Measurements from ENCODE around the gene CPNE7.
"Not testable (repeated sequence)": the region's sequence is repeated elsewhere in the genome, so short reads cannot be mapped to it uniquely, and the experiment has no call there.

The CPNE7 gene

DNA sequence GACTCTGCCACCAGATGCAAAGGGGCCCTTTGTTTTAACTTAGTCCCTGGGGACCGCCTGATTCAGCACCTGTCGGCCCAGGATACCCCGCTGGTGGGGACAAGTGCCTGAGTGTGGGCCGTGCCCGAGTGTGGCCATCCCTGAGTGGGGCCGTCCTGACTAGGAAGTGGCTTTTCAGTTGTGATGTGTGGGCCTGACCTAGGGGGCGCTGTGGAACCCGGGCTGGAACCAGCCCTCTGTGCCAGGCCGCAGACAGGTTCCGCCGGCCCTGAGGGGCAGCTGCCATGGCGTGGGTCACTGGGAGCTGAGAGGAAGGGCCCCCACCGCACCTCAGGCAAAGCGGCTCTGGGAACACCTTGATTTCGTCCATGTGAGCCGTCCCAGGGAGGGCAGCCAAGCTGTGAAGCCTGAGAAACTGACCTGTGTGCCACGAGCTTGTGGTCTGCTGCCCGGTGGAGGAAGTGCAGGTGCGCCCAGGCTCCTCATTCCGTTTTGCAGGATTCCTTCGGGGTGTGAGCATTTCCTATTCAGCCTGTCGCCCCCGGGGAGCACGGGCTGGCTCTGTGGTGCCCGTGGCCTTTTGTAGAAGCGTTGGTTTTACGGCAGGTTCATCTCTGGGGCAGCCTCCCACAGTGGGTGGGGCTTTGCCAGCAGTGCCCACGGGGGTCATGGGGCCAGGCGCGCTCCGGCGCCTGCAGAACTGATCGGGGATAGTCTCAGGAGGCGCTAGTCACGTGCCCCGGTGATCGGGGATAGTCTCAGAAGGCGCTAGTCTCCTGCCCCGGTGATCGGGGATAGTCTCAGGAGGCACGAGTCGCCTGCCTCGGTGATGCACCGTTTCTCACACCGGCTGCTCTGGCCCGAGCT is 9.8 kb upstream of the CPNE7 start:
- DNase-seq (ENCODE audit: low read depth, low spot score), result no peak

DNA sequence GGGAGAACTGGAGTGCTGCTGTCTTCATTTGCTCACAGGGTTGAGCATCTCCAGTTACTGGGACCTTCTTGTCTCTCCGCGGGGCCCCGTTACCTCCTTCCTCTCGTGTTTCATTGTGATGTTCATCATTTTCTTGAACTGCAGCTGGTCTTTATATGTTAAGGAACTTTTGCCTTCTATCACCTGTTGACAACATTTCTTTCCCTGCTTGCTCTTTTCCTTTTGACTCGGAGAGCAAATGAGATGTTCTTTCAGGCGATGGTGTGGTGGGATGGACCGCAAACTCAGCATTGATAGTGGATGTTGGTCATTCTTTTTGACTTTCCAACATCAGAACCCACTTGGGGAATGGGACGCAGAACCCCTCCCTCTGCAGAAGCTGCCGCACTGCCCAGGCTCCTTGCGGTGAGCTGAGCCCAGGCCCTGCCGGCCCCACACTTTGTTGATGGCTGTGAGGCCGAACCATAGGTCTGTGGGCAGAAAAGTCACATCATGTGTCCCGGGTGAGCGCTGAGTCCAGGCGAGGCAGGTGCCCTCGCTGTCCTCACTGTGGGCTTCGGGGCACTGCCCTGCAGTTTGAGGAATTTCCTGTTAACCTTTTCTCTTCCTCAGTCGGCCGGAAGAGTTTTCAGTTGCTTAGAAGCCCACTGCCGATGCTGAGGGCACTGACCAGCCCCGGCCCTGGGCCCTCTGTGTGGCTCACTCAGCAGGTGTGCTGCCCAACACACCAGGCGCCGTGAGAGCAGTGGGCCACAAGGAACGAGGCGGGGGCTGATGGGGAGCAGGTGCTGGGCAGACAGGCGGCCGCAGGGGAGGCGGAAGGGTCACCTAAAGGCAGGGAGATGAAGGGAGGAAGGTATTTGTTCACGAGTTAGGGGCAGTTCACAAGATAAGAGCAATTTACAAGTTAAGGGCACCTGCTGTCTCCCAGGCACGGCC is 7.6 kb upstream of the CPNE7 start:
- DNase-seq (ENCODE audit: low read depth, low spot score), result no peak

DNA sequence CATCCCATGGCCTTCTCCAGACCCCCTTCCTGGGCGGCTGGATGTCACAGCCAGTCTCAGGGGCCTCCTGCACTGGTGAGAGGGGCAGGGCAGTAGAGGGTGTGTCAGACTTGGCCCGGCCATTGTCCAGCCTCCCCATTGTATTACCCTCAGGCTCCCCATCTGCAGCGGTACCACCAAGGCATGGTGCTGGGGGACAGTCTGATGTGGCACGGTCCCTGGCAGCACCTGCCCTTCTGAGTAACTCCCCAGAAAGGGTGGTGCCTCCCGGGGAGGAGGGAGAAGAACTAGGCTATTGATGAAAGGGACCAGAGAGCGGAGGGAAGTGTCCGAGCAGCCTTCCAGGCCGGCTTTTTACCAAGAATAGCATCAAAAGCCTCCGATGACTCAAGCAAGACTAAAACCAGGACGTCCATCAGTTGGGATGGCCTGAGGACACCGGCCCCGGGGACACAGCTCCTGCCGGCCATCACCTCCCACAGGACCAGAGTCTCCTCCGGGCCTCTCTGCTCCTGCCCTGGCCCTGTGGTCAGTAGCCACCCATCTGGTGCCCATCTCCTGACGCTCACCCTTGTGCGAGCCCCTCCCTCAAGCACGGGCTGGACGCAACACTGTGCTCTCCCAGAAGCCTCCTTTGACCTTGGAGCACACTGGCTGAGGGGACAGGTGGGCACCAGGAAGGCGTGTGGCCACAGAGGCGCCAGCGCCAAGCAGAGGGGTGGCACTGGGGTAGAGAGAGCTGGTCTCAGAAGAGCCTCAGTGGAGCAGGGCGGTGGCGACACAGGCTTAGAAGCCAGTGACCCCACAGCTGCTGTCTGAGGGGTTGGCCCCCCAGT is 5.8 kb upstream of the CPNE7 start:
- no peak for DNase-seq (ENCODE audit: low read depth, low spot score)

DNA sequence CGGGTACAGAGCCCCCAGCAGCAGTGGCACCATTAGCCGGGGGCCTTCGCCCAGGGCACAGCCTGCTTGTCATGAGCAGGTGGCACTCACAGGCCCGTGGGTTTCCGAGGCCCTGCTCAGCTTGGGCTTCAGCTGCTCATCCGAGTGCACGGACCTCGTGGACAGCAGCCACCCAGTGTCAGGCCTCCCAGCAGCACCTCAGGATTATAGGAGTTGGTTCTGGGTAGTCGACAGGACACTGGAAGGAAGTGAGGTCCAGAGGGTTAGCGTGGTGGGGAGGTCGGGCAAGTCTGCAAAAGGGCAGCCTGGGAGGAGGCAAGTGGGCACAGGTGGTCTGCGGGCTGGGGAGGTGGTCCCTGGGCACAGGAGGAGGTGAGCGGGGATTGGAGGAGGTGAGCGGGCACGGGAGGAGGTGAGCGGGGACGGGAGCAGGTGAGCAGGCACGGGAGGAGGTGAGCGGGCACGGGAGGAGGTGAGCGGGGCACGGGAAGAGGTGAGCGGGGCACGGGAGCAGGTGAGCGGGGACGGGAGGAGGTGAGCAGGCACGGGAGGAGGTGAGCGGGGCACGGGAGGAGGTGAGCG is 5.1 kb upstream of the CPNE7 start:
- DNase-seq (ENCODE audit: low read depth, low spot score), result no peak

DNA sequence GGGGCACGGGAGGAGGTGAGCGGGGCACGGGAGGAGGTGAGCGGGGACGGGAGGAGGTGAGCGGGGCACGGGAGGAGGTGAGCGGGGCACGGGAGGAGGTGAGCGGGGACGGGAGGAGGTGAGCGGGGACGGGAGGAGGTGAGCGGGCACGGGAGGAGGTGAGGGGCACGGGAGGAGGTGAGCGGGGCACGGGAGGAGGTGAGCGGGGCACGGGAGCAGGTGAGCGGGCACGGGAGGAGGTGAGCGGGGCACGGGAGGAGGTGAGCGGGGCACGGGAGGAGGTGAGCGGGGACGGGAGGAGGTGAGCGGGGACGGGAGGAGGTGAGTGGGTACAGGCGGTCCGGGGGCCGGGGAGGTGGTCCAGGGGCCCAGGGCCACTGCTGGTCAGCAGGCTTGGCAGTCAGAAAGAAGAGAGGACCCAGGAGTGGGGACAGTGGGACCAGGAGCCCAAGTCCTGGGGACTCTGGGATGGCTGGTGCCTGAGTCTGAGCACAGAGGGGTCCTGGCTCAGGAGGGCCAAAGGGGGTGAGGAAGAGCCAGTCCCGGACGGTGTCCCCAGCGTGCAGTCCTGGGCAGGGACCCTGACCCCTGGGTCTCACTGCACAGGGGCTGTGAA is 4.5 kb upstream of the CPNE7 start:
- not testable (repeated sequence) for DNase-seq (ENCODE audit: low read depth, low spot score)

DNA sequence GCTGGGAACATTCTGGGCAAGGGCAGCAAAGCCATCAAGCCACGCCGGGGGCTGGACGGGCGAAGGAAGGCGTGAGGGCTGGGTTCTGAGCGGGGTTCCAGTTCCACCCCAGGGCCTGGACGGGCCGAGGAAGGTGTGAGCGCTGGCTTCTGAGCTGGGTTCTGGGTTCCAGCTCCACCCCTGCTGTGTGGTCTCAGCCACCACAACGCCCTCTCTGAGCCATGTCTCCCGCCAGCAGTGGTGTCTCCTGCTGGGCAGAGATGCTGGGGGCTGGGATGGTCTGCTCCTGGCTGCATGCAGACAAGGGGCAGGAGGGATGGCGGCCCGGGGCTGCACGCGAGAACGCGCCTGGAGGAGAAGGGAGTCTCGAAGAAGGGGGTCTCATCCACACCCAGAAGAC is 3.9 kb upstream of the CPNE7 start:
- DNase-seq (ENCODE audit: low read depth, low spot score), result no peak

DNA sequence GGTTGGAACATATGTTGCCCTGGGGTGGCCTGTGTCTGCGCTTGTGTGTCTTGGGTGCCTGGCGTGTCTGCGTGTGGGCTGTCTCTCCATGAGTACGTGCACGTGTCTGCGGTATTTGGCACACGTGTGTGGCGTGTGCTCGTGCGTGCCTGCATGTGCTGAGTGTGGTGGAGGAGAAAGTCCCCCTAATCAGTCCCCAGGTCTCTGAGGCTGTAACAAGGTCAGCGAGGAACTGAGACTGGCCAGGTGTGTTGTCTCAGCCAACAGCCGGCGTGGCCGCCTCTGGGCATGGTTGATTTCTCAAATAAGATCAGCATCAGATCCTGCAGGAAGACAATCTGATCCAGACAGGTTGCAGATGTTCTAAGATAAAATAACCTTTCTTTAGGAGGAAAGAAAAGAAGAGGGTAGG is 3.5 kb upstream of the CPNE7 start:
- no peak for DNase-seq (ENCODE audit: low read depth, low spot score)

DNA sequence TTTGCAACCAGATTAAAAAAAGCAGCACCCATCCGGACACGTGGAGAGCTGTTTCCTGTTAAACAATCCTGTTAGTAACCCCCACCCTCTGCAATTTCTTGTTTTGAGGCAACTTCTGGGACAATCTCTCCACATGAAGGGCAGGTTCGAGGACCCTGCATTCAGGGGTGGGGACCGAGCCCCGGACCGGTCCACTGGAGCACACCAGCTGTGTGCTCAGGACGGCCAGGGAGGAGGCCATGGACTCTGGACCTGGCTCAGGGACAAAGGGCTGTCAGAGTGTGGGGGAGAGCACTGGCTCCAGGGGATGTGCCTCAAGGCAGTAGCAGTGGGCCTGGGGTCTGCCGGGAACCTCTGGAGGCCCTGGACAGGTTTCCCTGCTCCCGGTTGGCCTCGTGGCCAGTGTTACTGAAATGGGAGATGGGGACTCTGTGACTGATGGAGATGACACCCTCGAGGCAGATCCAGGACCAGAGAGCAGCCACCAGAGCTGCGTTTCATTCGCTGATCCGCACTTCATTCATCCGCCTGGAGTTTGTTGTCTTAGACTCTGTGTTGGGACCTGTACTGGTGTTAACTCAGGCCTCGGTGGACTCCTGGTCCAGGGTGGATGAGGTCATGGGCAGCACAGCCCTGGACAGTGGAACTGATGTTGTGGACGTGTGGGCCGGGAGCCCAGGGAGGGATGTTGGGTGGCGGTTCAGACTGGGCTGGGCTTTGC is 2.9 kb upstream of the CPNE7 start:
- no peak for DNase-seq (ENCODE audit: low read depth, low spot score)

DNA sequence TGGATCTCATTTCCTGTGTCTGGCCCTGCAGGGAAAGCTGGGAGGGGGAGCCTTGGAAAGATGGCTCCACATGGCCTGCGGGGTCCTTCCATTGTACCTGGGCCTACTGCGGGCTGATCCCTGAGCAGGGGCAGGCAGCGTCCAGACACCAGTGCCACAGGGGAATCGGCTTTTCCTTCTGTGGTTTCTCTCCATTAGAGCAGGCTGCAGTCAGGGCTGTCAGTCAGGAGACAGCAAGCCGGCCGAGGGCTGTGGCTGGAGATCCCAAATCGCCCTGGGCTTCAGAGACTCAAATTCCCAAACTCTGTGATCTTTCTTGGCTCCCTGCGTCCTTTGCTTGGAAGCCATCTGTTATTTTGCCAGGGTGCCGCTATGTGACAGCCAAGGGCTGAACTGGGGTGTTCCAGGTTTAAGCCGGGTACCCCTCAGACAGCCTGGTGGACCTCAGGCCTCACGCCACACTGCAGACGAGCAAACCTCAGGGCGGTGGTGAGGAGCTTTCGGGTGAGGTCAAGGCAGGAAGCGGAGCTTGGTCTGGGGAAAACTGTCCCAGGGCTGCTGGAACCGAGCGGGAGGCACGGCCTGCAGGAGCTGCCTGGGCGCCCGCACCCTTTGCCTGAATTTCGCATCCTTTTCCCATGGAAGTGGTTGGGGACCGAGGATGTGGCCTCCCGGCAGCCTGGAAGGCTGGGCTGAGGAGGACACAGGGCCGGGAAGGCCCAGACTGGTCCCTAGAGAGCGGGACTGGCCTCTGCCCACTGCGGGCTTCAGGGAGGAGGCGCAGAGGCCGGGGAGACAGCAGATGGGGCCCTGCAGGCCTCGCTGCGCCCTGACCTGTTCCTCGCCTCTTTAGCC is 1.5 kb upstream of the CPNE7 start:
- DNase-seq (ENCODE audit: low read depth, low spot score), result no peak

DNA sequence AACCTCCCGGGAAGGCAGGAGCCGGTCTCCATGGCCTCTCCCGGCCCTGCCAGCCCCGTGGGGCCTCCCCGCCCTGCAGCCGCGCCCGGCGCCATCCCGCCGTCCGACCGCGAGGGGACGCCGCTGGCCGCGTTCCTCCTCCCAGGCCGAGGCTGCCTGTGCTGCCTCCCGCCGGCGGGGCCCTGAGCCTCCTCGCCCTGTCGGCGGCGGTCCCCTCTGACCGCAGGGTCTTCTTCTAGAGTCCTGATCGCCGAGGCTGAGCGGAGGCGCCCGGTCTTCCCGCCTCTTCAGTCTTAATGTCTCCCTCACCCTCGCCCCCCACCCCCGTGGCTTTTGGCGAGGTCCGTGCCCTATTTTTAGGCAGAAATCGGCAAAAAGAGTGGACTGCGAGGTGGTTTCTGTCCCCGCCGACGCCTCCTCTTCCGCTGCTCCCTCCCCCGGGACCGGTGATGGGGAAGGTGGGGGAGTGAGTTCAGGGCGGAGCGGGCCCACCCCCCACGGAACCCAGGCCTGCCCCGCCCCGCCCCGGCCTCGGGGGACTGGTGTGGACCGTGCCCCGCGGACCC is 794 bp upstream of the CPNE7 start:
- no peak for DNase-seq (ENCODE audit: low read depth, low spot score)

DNA sequence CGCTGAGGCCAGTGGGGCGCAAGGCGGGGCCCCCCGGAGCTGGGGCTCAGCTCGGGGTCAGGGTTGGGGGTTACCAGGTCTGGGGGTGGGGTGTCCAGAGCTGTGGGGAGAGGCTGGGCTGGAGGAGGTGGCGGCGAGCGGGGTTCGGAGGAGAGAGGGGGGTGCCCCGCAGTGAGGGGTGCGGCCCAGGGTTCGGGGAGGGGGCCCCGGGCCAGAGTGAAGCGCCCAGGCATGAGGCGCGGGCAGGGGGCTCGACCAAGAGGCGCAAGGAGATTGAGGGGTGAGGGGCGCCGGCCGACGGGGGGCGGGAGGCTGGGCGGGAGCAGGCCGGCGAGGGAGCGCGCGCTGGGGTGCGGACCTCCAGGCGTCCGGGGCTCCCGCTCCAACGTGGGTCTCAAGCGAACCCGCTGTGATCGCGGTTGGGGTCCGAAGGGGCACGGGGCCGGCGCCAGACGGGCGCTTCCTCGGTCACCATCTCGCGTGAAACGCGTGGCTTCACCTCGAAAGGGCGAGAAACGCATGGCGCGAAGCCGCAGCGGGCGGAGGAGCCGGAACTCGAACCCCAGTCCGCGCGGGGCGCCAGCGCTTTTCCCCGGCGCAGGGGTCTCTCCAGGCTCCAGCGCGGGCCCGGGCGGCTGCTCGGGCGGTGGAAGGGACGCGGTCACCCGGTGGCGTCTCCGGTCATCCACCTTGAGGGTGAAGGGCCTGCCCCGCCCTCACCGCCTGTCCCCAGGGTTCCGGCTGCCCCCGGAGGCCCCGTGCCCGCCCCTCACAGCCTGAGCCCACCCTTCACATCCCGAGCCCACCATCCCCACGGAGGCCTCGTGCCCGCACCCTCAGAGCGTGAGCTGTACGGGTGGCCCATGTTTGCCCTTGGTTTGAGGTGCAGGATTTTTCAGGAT is 846 bp downstream of the CPNE7 start:
- DNase-seq (ENCODE audit: low read depth, low spot score), result no peak

DNA sequence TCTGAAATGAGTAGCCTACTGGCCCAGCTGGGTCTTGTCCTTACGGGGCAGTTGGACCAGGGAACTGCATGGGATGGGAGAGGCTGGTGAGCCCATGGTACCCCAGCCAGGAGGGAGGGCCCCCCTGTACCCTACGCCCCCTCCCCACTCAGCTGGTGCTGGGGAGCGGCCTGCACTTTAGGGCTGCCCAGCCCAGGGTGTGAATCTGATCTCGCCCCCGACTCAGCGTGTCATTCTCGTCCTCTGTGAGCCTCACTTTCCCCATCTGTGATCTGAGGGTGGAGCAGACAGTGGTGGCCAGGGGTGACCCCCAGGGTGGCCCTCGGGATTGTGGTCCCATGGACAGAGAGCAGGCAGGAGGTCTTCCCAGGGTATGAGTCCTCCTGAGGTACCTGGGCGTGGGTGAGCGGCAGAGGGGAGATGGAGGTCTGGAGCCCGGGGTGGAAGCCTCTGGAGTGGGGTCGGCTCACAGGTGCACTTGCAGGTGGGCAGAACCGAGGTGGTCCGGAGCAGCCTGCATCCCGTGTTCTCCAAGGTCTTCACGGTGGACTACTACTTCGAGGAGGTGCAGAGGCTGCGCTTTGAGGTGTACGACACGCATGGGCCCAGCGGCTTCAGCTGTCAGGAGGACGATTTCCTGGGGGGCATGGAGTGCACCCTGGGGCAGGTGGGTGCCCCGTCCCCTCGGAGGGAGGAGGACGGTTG is 1.6 kb downstream of the CPNE7 start:
- no peak for DNase-seq (ENCODE audit: low read depth, low spot score)

DNA sequence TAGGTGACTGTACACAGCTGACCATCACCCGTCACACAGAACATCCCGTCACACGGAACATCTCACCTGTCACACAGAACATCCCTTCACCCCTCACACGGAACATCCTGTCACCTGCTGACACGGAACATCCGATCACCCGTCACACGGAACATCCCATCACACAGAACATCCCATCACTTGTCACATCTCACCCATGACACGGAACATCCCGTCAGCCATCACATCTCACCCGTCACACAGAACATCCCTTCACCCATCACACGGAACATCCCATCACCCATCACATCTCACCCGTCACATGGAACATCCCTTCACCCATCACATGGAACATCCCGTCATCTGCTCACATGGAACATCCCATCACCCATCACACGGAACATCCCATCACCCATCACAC is 3.8 kb downstream of the CPNE7 start:
- no peak for DNase-seq (ENCODE audit: low read depth, low spot score)

DNA sequence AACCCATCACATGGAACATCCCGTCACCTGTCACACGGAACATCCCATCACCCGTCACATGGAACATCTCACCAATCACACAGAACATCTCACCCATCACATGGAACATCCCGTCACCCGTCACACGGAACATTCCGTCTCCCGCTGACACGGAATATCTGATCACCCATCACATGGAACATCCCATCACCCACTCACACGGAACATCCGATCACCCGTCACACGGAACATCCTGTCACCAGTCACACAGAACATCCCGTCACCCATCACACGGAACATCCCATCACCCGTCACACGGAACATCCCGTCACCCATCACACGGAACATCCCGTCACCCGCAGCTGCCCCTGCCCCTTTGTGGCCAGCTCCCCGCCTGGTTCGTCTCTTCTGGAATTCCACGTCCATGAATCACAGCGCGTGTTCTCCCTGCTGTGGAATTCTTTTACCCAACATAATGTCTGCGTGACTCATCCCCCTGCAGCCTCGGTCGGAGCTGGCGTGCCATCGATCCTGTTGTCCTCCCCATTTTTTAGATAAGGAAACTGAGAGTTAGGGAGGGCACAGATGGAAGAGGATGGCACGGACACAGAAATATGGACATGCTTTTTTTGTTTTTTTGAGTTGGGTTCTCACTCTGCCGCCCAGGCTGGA is 5.6 kb downstream of the CPNE7 start:
- peak; percentile 92 for DNase-seq (ENCODE audit: low read depth, low spot score)

DNA sequence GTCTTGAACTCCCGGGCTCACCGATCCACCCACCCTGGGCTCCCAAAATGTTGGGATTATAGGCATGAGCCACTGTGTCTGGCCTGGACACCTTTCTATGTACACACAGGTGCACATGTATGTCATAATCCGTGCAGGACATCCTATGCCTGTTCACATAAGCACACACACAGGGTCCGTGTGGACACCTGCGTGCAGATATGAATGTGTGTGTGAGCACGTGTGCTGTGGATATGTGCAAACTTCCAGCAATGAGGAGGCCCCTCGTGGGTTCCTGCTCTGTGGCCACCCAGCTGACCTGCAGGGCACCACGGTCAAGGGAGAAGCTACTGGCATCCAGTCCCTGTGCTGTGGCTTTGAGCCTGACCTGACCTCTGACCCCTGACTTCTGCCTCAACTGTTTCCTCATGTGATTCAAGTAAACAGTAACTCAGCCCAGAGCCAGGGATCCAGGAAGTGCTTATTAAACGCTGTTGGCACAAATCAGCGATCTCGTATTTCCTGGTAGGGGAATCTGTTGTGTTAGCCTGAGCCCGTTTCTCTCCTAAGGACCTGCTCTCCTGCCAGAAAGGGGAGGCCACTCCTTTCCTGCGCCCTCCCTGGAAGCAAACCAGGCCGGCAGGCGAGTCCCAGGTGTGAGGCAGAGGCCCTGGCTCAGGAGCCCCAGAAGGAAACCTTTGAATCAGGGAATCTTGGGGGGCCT is 6.5 kb downstream of the CPNE7 start:
- no peak for DNase-seq (ENCODE audit: low read depth, low spot score)

DNA sequence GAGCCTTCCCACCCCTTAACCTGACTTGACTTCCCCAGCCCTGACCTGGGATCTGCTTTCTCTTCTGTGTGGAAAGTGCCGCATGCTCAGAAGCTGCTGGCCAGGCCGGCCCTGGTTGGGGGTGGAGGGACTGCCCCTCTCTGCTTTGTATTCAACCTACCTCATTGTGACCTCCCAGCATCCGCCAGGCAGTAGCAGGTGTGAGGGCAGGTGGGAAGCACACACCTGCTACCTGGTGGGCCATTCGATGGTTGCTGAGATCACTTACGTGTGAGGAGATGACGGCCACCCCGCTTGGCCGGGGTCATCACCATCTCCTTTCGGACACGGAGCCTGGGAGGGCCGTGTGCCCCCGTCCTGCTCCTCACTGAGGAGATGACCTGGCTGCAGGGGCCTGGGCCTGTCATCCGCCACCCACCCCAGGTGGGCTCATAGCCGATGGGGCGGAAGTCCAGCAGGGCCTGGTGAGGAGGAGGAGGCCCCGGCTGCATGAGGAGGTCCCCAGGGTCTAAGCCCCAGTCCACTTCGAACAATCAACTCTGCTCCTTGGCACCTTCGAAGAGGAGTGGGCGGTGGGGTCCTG is 7.1 kb downstream of the CPNE7 start:
- DNase-seq (ENCODE audit: low read depth, low spot score), result no peak
